GM06990 (cell line): ENCODE results near the gene ANXA1.
"Not testable (repeated sequence)": the region's sequence is repeated elsewhere in the genome, so short reads cannot be mapped to it uniquely, and the experiment has no call there.

Source experiments
- DNase-seq: peaks from one replicate; pipeline ENCODE4 v3.0.0-alpha.2; 2011; ENCODE audit not compliant: insufficient read length; ENCODE audit errors: extremely low read depth
- H3K27me3 ChIP-seq: replicated peaks from 2 replicates; pipeline ENCODE4 v1.6.0; 2011; ENCODE audit warnings: low read length; ENCODE audit not compliant: control insufficient read depth, insufficient read depth
- H3K36me3 ChIP-seq: 2 replicates; pipeline ENCODE4 v1.5.1; 2011; ENCODE audit warnings: low read length; ENCODE audit not compliant: control insufficient read depth, insufficient read depth
- H3K4me3 ChIP-seq: replicated peaks from 2 replicates; pipeline ENCODE4 v1.5.1; 2011; ENCODE audit warnings: low read depth, mild to moderate bottlenecking, control low read depth, low read length
- TF ChIP-seq, protein P1 (sequence below): IDR thresholded peaks from 2 replicates; pipeline ENCODE4 v1.5.1; 2011; ENCODE audit warnings: low read length, control low read depth, mild to moderate bottlenecking, inconsistent platforms; ENCODE audit not compliant: insufficient read depth, poor library complexity, severe bottlenecking

The ANXA1 gene

DNA sequence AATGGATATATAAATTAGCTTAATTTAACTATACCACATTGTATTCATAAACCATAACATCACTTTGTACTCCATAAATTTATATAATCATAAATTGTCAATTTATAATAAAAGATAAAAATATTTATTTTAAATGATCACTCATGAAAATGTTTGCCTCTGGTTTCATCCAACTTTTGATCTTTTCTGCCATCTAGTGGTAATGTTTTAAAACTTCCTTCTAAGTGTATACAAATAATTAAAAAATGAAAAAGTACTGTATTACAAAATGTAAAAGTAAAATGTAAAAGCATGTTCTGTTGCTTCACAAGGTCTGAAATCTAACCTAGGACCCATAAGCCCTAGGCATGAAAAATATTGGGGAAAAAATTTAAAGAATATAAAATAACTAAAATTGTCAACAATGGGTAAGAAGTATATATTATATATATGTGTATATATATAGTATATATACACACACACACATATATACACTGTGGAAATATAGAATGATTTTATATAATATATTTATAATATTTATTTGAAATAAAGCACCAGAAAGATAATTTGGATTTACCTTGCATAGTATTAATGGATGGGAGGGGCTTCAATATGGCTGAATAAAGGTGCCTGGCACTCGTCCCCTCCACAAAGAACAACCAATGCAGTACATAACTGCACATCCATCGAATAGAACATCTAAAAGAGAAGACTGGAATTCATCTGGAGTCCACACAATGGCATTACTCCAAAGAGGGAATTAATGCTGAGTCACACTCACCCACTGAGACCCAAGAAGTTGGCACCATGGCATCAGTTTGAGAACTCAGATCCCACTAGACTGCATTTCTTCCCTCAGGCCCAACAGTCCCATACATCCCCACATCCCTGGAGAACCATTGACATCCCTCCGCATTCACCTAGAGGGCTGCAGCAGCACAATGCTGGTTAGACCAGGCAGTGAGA lies 32.5 kb downstream of the ANXA1 start:
- no peak for DNase-seq
- no peaks in the 10 kb centered on the region for H3K36me3 ChIP-seq
- TF ChIP-seq, protein P1, sequence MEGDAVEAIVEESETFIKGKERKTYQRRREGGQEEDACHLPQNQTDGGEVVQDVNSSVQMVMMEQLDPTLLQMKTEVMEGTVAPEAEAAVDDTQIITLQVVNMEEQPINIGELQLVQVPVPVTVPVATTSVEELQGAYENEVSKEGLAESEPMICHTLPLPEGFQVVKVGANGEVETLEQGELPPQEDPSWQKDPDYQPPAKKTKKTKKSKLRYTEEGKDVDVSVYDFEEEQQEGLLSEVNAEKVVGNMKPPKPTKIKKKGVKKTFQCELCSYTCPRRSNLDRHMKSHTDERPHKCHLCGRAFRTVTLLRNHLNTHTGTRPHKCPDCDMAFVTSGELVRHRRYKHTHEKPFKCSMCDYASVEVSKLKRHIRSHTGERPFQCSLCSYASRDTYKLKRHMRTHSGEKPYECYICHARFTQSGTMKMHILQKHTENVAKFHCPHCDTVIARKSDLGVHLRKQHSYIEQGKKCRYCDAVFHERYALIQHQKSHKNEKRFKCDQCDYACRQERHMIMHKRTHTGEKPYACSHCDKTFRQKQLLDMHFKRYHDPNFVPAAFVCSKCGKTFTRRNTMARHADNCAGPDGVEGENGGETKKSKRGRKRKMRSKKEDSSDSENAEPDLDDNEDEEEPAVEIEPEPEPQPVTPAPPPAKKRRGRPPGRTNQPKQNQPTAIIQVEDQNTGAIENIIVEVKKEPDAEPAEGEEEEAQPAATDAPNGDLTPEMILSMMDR, result no peak
- H3K4me3 ChIP-seq, result no peak overlapping the region
- H3K27me3 ChIP-seq, result no peaks in the 10 kb centered on the region

DNA sequence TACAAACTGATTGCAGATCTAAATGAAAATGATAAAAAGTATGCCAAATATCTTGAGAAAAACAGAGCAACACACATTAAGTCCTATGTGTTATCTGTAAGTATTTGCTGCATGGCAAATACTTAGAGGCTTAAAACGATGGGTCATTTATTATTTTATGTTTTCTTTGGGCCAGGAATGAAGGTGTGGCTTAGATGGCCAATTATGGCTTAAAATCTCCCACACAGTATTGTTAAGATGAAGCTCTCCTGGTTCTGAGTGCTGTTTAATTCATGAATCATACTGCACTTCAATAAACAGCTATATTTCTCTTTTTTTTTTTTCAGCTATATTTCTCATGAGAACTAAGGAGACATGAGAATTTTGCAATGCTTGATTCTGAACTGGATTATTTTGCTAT lies 39.4 kb downstream of the ANXA1 start:
- DNase-seq, H3K36me3 ChIP-seq, H3K27me3 ChIP-seq, H3K4me3 ChIP-seq: not testable (repeated sequence)

DNA sequence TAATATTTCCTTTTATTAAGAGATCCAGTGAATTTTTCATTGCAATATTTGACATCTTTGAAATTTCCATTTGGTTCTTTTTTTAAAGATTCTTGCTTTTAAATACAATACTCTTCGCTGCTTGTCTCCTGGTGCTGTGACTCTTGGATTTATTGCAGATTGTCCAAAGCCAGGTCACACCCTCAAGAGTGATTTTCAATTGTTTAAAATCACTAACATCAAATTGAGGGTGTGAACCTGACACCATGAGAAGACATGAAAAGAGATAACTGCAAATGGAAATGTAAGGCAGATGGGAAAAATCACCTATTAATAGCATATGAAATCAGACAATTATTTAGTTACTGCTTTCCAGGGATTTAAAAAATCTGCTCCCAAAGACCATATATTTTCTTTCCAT lies 42.6 kb downstream of the ANXA1 start:
- no peaks in the 10 kb centered on the region for H3K36me3 ChIP-seq
- TF ChIP-seq, protein P1, result no peak

DNA sequence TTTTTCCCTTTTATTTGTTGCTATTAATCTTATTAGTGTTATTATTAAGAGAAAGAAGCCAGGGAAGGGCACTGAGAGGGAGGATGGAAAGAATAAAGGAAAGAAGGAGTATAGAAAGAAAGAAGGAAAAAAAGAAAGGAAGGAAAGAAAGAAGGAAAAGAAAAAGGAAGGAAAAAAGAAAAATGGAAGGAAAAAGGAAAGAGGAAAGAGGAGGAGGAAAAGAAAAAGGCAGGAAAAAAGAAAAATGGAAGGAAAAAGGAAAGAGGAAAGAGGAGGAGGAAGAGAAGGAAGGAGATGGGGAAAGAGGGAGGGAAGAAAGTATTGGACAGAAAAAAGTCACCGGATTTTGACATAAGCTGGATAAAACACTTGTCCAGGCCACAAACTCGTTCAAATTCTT lies 47.8 kb downstream of the ANXA1 start:
- H3K4me3 ChIP-seq, result no peak overlapping the region
- TF ChIP-seq, protein P1, result no peak

More for the DNA sequence above, 42.6 kb downstream of the ANXA1 start:
- DNase-seq, result no peak
- Histone ChIP-seq H3K4me3 (no peak overlapping the region), H3K27me3 (no peaks in the 10 kb centered on the region)

DNA sequence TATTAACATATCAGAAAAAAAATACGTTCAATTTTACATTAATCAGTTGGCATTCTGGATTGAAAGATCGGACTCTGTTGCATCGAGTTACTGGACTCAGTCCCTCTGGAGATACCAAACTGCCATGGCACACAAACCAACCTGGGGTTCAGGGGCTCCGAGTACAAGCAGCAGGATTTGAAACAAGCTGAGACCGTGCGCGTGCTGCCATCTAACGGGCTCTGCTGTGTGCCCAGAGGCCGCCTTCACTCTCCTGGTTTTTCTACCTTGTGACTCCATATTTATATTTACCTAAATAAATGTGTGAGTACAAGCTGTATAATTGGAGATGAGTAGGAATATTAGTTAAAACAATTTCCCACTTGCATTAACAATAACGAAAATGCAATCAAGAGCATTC lies 48.2 kb downstream of the ANXA1 start:
- Histone ChIP-seq H3K36me3 (no peaks in the 10 kb centered on the region), H3K27me3 (no peaks in the 10 kb centered on the region), H3K4me3 (no peak overlapping the region)
- DNase-seq, result no peak
- TF ChIP-seq, protein P1, result no peak

More for the DNA sequence above, 47.8 kb downstream of the ANXA1 start:
- no peak for DNase-seq
- Histone ChIP-seq H3K27me3 (no peaks in the 10 kb centered on the region), H3K36me3 (no peaks in the 10 kb centered on the region)

DNA sequence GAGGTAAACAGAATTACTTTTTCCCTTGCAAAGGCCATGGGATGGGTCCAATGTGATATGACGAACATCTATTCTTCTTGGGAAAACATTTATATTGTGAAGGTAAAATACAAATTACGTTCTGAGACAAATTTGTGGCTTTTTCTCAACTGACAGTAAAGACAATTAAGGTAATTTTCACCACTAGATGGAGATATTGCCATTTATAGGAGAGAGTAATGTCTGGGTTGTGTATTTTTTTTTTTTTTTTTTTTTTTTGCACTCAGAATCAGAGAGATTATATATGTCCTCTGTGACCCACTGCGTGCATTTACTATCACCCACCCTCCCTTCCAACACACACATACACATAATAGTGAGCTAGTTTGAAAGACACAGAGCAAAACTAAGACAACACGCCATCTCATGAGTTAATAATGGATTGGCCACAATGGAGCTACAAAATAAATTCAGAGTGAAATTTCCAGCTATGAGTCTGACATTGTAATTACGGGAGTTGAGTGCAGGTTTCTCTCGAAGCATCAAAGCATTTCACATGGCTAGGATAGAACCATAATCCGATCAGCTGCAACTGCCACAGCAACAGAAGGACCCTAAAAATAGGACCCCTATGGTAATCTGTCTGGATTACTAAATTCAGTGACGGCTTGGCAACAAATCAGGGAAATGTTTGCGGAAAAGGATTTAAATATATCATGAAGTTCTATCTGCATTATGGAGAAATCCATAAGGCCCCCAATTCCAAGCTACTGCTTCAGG lies 49.2 kb downstream of the ANXA1 start:
- TF ChIP-seq, protein P1, result peak; percentile 44
- no peak overlapping the region for H3K4me3 ChIP-seq
- no peaks in the 10 kb centered on the region for H3K36me3 ChIP-seq
- DNase-seq, result no peak
- H3K27me3 ChIP-seq, result no peaks in the 10 kb centered on the region
